Effector CD8-positive, alpha-beta T cell (primary cell): Measurements from ENCODE around the gene FUZ.

Experiments used
- DNase-seq: peaks from one replicate; lab custom pipeline; 2025; lab: John Stamatoyannopoulos, UW

FUZ gene

DNA sequence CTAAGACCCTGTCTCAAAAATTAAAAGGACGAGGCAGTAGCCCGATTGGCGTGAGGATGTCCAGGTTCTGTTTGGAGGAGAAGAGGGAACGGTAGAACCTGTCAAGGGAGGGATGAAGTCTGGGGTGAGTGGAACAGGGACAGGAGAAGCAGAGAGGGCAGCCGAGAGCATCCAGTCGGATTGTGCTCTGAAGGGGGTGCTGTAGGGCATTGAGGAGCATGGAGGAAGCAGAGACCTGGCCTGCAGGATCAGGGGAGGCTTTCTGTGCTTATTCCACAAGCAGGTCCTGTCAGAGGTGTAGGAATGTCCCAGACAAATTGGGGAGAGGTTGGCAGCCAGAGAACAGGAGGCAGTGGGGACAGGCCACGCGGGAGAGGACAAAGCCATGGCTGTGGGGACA is 32.2 kb downstream of the FUZ start:
- DNase-seq, result no peak

- no peak for DNase-seq
Measured at GRCh38 chr19:49779731-49780555, 33.1 kb downstream of the FUZ start.

DNA sequence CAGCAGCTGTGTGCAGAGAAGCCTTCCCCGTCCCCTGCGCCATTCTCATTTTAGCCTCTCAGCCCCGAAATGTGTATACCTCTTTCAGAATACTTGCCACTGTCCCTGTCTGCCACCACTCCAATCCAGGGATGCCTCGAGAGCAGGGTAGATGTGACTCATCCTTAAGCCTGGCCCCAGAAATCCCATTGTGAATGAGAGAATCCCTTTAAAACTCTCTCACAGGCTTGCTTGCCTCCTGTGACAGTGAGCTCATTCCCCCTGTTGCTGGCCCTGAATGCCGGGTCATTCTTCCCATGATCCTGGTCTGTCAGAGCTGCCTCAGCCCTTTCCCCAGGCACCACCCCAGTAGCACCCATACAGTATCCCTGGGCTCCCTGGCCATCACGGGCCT is 36.7 kb downstream of the FUZ start:
- DNase-seq, result no peak

DNA sequence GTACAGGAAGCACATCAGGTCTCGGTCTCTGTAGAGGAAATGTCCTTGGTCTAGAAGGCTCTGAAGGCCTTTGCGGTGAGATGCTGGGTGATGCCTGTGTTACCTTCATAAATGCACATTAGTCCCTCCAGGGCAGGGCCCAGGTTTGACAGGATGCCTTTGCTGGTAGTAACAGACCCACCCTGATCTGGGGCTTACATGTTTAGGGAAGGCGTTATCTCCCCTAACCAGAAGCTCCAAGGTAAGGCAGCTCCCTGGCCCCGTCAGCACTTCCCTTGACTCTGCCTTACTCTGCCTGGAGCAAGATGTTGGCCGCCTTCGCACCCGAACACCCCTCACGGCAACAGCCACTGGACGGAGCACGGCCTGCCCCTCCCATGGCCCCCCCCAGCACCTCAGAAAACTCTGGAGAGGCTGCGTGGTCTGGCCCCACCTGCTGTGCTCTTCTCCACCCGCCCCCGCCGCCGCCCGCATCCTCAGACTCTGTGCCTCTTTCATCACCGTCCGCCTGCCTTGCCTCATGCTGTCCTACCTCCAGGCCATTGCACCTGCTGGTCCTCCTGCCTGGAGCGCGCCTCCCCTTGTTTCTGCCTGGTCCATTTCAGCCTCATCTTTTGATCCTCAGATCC is 37.2 kb downstream of the FUZ start:
- DNase-seq, result no peak

- DNase-seq, result no peak
Measured at GRCh38 chr19:49774969-49775368, 38.1 kb downstream of the FUZ start.

DNA sequence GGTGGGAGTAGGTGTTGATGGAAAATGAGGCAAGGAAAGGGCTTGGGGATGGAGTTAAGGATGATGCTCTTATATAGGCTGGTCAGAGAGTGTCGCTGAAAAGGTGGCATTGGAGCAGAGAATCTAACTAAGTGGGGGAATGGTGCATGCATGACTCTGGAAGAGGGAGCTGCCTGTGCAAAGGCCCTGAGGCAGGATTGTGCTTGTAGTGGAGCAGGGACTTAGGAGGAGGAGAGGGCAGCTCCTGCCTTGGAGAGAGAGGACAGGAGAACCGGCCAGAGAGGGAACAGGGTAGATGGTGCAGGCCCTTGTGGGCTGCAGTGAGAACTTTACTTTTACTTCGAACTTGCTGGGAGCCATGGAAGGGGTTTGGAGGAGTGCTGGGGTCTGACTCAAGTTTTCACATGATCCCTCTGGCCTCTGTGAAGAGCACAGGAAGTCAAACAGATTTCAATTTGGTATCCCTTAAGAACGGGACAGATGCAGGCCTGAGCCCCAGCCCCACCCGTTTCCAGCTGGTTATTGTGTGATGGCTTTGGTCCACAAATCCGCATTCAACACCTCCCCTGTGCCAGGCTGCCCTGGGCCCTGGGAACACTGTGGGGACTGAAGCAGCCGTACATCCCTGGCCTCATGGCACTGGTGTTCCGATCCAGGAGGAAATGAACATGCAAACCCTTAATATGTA is 39.3 kb downstream of the FUZ start:
- no peak for DNase-seq

DNA sequence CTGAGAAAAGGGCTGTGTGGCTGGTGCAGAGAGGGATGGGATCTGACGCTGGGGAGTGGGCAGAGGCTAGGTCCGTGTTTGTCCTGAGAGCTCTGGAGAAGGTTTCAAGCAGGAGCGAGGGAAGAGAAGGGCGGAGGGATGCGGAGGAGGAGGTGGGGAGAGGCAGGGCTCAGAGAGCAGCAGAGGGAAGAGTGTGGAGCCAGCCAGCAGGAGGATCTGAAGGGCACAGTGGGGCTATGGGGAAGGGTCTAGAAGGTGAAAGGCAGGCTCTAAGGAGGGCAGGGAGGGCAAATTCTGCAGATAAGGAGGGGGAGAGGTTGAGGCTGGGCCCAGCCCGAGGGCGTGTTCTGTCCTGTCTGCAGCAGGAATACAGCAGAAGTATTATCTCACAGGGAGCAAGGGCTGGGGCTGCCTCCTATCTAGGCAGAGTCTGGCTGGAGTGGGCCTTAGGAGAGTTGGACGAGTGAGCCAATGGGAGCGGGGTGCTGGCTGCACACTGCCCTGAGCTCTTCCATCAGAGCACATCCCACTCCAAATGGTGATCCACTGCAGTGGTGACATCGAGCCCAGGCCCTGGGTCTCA is 40.2 kb downstream of the FUZ start:
- no peak for DNase-seq

DNA sequence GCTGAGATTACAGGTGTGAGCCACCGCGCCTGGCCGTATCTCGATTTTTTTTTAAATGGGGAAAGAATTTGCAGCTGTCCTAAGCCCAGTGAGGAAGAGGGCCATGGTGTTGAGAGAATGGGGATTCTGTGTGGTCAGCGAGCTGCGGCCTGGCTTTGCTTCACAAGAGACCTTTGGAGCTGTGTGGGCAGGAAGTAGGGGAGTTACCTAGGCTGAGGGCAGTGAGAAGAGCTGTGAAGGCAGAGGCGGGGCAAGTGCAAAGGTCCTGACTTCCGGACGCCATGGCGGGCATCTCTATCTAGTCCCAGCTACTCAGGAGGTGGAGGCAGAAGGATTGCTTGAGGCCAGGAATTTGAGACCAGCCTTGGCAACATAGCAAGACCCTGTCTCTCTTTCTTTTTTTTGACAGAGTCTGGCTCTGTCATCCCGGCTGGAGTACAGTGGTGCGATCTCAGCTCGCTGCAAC is 41.4 kb downstream of the FUZ start:
- no peak for DNase-seq

GRCh38 chr19:49770529-49770928 is 42.6 kb downstream of the FUZ start:
- no peak for DNase-seq

DNA sequence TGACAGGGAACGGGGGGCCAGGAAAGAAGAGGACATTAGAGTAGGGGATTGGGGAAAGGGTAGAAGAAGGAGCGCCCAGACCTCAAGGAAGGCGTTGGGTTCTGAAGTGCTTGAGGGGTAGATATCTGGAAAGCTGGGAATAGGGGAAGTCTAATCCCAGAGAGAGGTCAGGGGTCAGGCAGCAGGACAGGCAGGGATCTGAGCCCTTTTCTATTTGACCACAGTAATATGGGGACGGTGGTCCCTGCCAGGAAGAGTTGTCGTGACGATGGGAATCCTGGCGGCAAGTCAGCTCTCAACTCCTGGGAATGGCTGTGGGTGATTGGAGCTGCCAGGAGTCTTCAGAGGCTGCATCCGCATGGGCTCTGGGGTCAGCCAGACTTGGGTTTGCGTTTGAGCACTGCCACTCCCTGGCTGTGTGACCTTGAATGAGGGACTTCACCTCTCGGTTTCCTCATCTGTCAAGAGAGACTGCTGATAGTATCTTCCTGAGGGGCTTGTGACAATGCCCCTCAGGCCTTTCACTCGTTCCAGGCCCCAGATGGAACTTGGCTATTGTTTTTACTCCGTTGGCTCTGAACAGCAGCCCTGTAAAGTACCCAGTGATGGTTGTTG is 45.0 kb downstream of the FUZ start:
- DNase-seq, result no peak

DNA sequence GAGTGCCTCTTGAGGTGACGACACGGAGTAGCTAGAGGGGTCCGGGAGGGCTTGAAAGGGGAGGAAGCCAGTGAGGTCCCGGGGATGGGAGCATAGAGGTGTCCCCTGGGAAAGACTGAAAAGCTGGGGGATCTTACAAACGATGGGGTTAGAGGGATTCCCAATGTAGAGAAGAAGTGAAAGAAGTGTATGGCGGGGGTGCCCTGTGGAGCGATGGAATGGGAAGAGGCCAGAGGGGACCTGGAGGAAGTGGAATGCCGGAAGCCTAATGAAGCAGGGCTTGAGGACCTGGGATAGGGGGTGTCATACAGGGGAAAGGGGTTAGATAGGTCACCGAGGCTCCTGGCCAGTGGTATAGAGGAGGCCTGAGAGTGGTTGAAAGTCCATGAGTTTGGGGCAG is 45.7 kb downstream of the FUZ start:
- no peak for DNase-seq

DNA sequence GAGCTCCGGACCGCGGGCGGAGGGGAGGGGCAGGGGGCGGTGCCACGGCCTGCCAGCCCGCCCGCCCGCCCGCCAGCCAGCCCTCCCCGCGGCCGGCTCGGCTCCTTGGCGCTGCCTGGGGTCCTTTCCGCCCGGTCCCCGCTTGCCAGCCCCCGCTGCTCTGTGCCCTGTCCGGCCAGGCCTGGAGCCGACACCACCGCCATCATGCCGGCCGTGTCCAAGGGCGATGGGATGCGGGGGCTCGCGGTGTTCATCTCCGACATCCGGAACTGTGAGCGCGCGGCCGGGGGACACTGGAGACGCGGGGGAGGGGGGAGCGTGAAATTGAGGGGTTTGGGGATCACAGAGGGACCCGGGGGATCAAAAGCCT is 46.2 kb downstream of the FUZ start, which contains the start of gene AP2A1:
AP2A1 (plus strand) TSS at position 72 of the 370 bp plus-strand sequence; CDS start at position 205, 133 bp downstream.
- no peak for DNase-seq

- peak; percentile 99 for DNase-seq
Measured at GRCh38 chr19:49766007-49766929, 46.8 kb downstream of the FUZ start.

- DNase-seq, result no peak
Measured at GRCh38 chr19:49764341-49764740, 48.8 kb downstream of the FUZ start.

DNA sequence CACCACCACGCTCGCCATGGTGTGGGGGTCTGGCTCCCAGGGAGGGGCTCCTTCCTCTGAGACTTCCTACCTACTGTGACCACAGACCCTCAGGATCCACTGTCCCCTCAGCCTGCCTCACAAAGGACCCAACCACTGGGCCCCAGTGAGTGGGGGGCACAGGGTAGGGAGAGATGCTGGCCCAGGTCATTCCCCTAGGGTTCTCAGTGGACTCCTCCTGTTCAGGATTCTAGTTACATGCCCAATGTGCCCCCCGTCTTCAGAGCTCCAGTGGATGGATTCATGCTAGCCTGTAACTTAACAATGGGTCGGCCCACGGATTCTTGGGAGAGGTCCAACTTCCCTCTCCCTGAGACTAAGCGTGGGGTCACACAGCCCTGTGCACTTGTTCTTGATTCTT is 49.9 kb downstream of the FUZ start, which contains the start of gene TSKS:
TSKS (minus strand) TSS at position 77 of the 400 bp plus-strand sequence; CDS start at position 18, 59 bp downstream.
- DNase-seq, result no peak

DNA sequence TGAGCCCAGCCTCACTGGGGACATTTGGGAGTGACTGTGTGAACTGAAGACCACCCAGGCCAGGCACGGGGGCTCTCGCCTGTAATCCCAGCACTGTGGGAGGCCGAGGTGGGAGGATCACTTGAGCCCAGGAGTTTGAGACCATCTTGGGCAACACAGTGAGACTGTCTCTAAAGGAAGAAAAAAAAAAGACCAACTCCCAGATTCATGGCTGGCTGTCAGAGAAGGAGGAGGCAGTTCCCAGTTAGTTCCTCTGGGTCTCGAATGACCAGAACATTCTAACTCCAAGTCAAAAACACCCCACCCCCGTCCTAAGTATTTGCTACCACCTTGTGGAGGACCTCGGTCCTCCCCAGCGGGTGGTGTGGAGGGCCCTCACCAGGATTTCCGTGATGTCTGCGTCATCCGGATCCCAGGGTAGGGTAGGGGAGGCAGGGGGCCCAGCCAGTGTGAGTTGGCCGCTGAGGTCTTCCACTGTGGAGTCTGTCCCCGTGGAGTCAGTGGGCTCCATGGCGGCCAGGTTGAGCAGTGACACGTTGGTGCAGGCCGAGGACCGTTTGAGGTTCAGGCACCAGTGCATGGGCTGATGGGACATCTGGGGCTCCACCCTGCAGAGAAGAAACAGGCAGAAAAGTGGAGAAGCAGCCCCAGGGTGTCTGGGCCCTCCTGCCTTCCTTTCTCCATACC is 51.3 kb downstream of the FUZ start:
- no peak for DNase-seq

DNA sequence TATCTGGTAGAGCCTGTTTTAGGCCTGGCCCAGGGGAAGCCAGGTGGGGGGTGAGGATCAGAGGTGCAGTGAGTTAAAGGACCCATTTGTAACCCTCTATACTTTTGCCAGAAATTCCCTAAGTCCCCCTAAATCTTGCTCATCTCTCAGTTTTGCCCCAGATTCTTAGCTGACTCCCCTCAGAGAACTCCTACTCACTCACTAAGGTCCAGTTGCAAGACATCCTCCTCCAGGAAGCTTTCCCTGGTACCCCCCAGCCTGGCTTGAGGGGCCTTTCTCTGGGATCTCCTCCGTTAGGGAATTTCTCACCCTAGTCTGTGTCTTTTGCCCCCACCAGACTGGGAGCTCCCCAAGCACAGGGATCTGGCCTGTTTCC is 51.9 kb downstream of the FUZ start:
- DNase-seq, result no peak

- DNase-seq, result no peak
Measured at GRCh38 chr19:49758292-49758691, 54.8 kb downstream of the FUZ start.
